Liver (tissue), 3 donors: Measurements from ENCODE around the gene RELN.

Experiments
- EGR1 ChIP-seq, 2 donors: IDR thresholded peaks; 2 replicates each; pipeline ENCODE4 v1.6.1; 2016 to 2018; ENCODE audit warnings: antibody characterized with exemption in 2 of 2, low read depth in 2 of 2
- GABPA ChIP-seq, 2 donors: IDR thresholded peaks in 1 of 2; conservative IDR thresholded peaks in 1 of 2; 2 replicates each; pipeline ENCODE4 v1.6.1; 2016; ENCODE audit warnings: antibody characterized with exemption in 2 of 2, mild to moderate bottlenecking in 1 of 2, moderate library complexity in 1 of 2
- RAD21 ChIP-seq, 2 donors: IDR thresholded peaks; 2 replicates each; pipeline ENCODE4 v1.6.1; 2016; ENCODE audit warnings: antibody characterized with exemption in 2 of 2, mild to moderate bottlenecking in 2 of 2
- TF ChIP-seq, protein P1 (sequence below): IDR thresholded peaks from 2 replicates; pipeline ENCODE4 v1.6.1; 2016; ENCODE audit warnings: antibody characterized with exemption
- TF ChIP-seq, protein P2 (sequence below): fragments of 150-350 bp; IDR thresholded peaks from 2 replicates; pipeline ENCODE4 v1.5.1; 2017; ENCODE audit warnings: improper control_type of control experiment, low read depth, low read length; ENCODE audit not compliant: missing input control
- donor health status: healthy.
- donor health status: healthy.

DNA sequence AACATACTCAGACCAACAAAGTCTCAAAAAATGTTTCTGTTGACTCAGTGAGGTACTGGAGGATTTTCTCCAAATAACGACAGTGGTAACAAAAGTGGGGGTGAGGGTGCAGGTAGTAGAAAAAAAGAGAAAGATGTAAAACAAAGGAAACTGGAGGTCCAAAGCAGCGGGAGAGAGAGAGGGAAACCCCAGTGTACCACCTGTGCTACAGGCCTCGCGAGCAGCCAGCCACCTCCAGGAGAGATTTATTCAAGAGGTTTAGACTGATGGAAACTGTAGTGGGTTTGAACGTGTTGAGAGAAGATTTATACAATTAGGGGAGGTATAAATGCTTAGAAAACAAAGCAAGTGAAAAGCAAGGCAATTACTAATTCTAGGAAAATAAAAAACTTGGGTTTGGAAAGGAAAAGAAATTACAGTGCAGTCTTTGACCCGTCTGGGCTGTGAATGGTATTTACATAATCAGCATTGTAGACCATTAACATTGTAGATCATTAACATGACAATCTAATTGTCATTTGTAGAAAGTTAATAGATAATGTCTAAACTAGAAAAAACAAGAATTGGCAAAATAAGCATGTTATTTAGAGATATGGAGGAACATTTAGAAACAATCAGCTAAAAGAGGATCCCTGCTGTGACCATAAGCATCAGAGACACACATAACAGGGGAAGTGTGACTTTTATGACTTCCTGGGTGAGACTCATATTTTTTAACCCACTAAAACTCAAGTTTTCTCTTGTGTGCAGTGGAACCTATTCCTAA, 180.0 kb downstream of the RELN start:
- TF ChIP-seq RAD21 (IDR thresholded peaks at IDR 0.05) = no peak
- no peak for TF ChIP-seq GABPA (IDR thresholded peaks at IDR 0.05 in 1 of 2, conservative IDR thresholded peaks at IDR 0.05 in 1 of 2)
- TF ChIP-seq, protein P1, sequence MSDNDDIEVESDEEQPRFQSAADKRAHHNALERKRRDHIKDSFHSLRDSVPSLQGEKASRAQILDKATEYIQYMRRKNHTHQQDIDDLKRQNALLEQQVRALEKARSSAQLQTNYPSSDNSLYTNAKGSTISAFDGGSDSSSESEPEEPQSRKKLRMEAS = no peak
- TF ChIP-seq EGR1 (IDR thresholded peaks at IDR 0.05; ENCODE audit: low read depth in 2 of 2) = no peak
- TF ChIP-seq, protein P2, sequence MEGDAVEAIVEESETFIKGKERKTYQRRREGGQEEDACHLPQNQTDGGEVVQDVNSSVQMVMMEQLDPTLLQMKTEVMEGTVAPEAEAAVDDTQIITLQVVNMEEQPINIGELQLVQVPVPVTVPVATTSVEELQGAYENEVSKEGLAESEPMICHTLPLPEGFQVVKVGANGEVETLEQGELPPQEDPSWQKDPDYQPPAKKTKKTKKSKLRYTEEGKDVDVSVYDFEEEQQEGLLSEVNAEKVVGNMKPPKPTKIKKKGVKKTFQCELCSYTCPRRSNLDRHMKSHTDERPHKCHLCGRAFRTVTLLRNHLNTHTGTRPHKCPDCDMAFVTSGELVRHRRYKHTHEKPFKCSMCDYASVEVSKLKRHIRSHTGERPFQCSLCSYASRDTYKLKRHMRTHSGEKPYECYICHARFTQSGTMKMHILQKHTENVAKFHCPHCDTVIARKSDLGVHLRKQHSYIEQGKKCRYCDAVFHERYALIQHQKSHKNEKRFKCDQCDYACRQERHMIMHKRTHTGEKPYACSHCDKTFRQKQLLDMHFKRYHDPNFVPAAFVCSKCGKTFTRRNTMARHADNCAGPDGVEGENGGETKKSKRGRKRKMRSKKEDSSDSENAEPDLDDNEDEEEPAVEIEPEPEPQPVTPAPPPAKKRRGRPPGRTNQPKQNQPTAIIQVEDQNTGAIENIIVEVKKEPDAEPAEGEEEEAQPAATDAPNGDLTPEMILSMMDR = no peak
